Mucosa of rectum (tissue), 2 donors: ENCODE results near the gene ZNF441.

ENCODE experiments used
- H3K27ac ChIP-seq, 2 donors: one replicate each; pipeline ENCODE4 v1.7.0; 2013; ENCODE audit warnings: inconsistent platforms in 2 of 2, low read depth in 2 of 2, low read length in 2 of 2
- H3K27me3 ChIP-seq, 2 donors: one replicate each; pipeline ENCODE4 v1.7.0; 2013; ENCODE audit warnings: low read length in 2 of 2; ENCODE audit not compliant: control insufficient read depth in 2 of 2, insufficient read depth in 2 of 2
- H3K36me3 ChIP-seq, 2 donors: one replicate each; pipeline ENCODE4 v1.7.0; 2013; ENCODE audit warnings: low read length in 2 of 2; ENCODE audit not compliant: control insufficient read depth in 2 of 2, insufficient read depth in 2 of 2
- H3K4me1 ChIP-seq, 2 donors: one replicate each; pipeline ENCODE4 v1.7.0; 2013; ENCODE audit warnings: low read length in 2 of 2, mild to moderate bottlenecking in 1 of 2; ENCODE audit not compliant: control insufficient read depth in 2 of 2, insufficient read depth in 2 of 2
- H3K4me3 ChIP-seq, 2 donors: one replicate each; pipeline ENCODE4 v1.7.0; 2013; ENCODE audit warnings: low read length in 2 of 2
- H3K9ac ChIP-seq, 2 donors: one replicate each; pipeline ENCODE4 v1.7.0; 2013; ENCODE audit warnings: low read length in 2 of 2, low read depth in 1 of 2, mild to moderate bottlenecking in 1 of 2
- H3K9me3 ChIP-seq, 2 donors: one replicate each; pipeline ENCODE4 v1.7.0; 2013; ENCODE audit warnings: low read length in 2 of 2; ENCODE audit not compliant: control insufficient read depth in 2 of 2
- donor health status: healthy.
- donor health status: Normal muscosa, but diverticular disease.

Gene ZNF441

GRCh38 chr19:11832253-11832912 is 65.6 kb downstream of the ZNF441 start:
- Histone ChIP-seq H3K4me1 (no peaks in the 10 kb centered on the region), H3K9me3 (peaks cover 38% of the 10 kb centered on the region in 2 donors), H3K4me3 (peak overlapping the region; percentile 39 to 53), H3K36me3 (peaks cover 46 to 51% of the 10 kb centered on the region in 2 donors), H3K9ac (no peak overlapping the region), H3K27me3 (no peaks in the 10 kb centered on the region), H3K27ac (no peak overlapping the region)

GRCh38 chr19:11833541-11833940 is 66.7 kb downstream of the ZNF441 start:
- peaks cover 46 to 49% of the 10 kb centered on the region in 2 donors for H3K36me3 ChIP-seq
- H3K27ac ChIP-seq = no peak overlapping the region
- no peak overlapping the region for H3K4me3 ChIP-seq
- peaks cover 30 to 41% of the 10 kb centered on the region in 2 donors for H3K9me3 ChIP-seq
- no peak overlapping the region for H3K9ac ChIP-seq
- no peaks in the 10 kb centered on the region for H3K27me3 ChIP-seq
- H3K4me1 ChIP-seq = no peaks in the 10 kb centered on the region
